ENCODE measurements around the gene KEL.
A peak's percentile ranks its signal among the peaks of the same experiment; 100 is the strongest.

KEL gene

GRCh38 chr7:142945001-142945400 lies 17.2 kb downstream of the KEL start:
- TF ChIP-seq, protein P1, sequence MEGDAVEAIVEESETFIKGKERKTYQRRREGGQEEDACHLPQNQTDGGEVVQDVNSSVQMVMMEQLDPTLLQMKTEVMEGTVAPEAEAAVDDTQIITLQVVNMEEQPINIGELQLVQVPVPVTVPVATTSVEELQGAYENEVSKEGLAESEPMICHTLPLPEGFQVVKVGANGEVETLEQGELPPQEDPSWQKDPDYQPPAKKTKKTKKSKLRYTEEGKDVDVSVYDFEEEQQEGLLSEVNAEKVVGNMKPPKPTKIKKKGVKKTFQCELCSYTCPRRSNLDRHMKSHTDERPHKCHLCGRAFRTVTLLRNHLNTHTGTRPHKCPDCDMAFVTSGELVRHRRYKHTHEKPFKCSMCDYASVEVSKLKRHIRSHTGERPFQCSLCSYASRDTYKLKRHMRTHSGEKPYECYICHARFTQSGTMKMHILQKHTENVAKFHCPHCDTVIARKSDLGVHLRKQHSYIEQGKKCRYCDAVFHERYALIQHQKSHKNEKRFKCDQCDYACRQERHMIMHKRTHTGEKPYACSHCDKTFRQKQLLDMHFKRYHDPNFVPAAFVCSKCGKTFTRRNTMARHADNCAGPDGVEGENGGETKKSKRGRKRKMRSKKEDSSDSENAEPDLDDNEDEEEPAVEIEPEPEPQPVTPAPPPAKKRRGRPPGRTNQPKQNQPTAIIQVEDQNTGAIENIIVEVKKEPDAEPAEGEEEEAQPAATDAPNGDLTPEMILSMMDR (IDR thresholded peaks at IDR 0.05; ENCODE audit: extremely low read depth, missing control alignments), result no peak
- no peak for DNase-seq (ENCODE audit: low spot score)

DNA sequence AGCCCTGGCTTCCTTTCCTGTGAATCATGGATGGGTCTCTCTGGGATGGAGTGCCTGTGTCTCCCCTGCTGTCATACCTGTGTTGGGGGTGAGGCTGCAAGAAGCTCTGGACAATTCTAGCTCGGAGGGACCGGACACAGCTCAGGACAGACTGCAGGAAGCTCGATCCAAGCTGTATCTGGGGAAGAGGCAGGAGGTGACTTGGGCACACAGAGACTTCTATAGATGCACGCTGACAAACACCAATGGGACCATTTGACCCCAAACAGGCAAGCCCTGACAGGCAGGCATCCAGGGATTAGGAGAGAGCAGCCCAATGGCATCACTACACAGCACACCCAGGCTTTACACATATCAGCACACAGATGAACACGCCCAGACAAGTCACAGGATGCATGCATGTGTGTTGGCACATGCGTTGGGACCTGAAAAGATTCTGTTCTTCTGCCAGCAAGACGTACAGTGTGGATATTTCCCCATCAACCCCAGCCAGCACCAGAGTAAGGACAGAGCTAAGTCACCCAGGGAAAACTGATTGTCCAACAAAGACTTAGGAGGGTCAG lies 18.4 kb downstream of the KEL start:
- TF ChIP-seq, protein P1 (IDR thresholded peaks at IDR 0.05; ENCODE audit: extremely low read depth, missing control alignments), result no peak
- no peak for DNase-seq (ENCODE audit: low spot score)

GRCh38 chr7:142942746-142943145 lies 19.4 kb downstream of the KEL start:
- DNase-seq (ENCODE audit: low spot score), result no peak
- TF ChIP-seq, protein P1 (IDR thresholded peaks at IDR 0.05; ENCODE audit: extremely low read depth, missing control alignments), result no peak

- TF ChIP-seq, protein P1 (IDR thresholded peaks at IDR 0.05; ENCODE audit: extremely low read depth, missing control alignments), result no peak
Measured at GRCh38 chr7:142941541-142941940, 20.6 kb downstream of the KEL start.

DNA sequence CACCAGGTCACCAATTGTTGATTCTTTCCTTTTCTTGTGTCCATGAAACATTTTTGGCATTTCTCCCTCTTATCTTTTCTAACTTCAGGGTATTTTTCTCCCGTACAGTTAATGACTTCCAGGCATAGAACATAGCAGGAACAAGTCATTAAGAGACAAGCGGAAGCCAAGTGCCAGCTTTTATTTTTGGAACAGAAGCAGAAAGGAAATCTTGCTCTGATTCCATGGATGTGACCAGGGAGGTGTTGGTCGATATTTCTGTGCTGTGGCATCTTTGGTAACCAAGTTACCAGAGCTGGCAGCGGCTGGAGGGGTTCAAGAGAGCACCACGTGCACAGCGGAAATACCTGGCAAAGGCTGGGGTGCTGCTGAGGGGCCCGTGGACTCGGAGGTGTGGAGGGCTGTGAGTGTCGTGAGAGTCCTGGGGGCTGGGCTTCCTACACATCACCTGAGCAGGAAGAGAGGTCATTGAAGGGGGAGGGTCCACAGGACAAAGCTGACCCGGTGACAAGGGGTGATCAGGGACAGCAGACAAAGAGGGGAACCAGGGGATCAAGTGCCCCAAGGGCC lies 21.1 kb downstream of the KEL start:
- DNase-seq (ENCODE audit: low spot score), result no peak
- TF ChIP-seq, protein P1 (IDR thresholded peaks at IDR 0.05; ENCODE audit: extremely low read depth, missing control alignments), result no peak

More at GRCh38 chr7:142941541-142941940, 20.6 kb downstream of the KEL start:
- no peak for DNase-seq (ENCODE audit: low spot score)

DNA sequence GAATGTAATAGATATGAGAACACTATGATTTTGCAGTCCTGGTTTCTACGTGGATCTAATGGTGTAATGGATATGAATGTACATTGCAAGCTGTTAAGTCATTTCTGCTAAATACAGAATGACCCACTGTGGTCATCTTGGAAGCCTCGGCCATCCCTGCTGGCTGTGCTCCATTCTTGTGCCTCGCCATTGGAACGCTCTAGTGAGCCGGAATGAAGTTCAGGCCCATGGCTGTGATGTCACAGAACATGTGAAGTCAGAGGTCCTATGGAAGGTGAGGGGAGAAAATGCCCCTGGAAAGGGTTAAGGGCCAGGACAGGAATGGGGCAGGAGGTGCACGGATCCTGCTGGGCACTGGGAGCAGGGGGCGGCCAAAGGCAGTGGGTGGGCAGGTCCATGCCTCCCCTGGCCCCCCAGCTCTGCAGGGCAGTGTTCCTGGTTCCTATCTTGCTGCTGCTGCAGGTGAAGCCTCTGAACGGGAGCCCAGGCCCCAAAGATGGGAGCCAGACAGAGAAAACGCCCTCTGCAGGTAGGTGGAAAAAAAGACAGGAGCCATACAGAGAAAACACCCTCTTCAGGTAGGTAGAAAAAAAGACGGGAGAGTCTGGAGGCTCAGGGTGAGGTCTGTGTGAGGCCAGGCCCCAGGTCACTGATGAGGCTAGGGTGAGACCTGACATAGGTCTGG lies 22.8 kb downstream of the KEL start, which contains the start of gene LLCFC1:
Gene LLCFC1, plus strand, starts transcription at position 259 of the 685 bp plus-strand sequence. Its CDS starts 138 bp downstream, at position 397.
- TF ChIP-seq, protein P1 (IDR thresholded peaks at IDR 0.05; ENCODE audit: extremely low read depth, missing control alignments), result no peak
- DNase-seq (ENCODE audit: low spot score), result peak; percentile 25

- TF ChIP-seq, protein P1 (IDR thresholded peaks at IDR 0.05; ENCODE audit: extremely low read depth, missing control alignments), result no peak
- no peak for DNase-seq (ENCODE audit: low spot score)
Measured at GRCh38 chr7:142938611-142939010, 23.6 kb downstream of the KEL start.
